ENCODE results near the gene CCDC172.

GRCh38 chr10:116352125-116352524 is 27.9 kb downstream of the CCDC172 start:
- no peak for TF ChIP-seq CTCF (IDR thresholded peaks at IDR 0.05)
- TF ChIP-seq ZFX (IDR thresholded peaks at IDR 0.05; ENCODE audit: borderline replicate concordance) = no peak
